CD4-positive, alpha-beta T cell treated with Interleukin-17A for 1 hour (primary cell): ENCODE data around the gene RAD50.

ENCODE experiments used
- DNase-seq: peaks from one replicate; pipeline ENCODE4 v3.0.0-alpha.2; 2020

Gene RAD50

GRCh38 chr5:132662925-132663770 lies 106.4 kb downstream of the RAD50 start:
- peak; percentile 57 for DNase-seq

- peak; percentile 54 for DNase-seq
Measured at GRCh38 chr5:132663771-132664695, 107.3 kb downstream of the RAD50 start.

GRCh38 chr5:132664696-132665209 lies 108.0 kb downstream of the RAD50 start:
- no peak for DNase-seq

- no peak for DNase-seq
Measured at GRCh38 chr5:132665574-132666080, 108.8 kb downstream of the RAD50 start.

GRCh38 chr5:132666310-132667123 lies 109.7 kb downstream of the RAD50 start:
- DNase-seq = no peak

- DNase-seq = no peak
Measured at GRCh38 chr5:132667309-132667708, 110.5 kb downstream of the RAD50 start.

GRCh38 chr5:132667761-132668705 lies 111.3 kb downstream of the RAD50 start:
- DNase-seq = no peak

- DNase-seq = no peak
Measured at GRCh38 chr5:132668706-132669454, 112.1 kb downstream of the RAD50 start.

- DNase-seq = no peak
Measured at GRCh38 chr5:132669455-132669820, 112.7 kb downstream of the RAD50 start.

GRCh38 chr5:132669966-132670882 lies 113.4 kb downstream of the RAD50 start:
- no peak for DNase-seq

- DNase-seq = no peak
Measured at GRCh38 chr5:132671000-132671399, 114.2 kb downstream of the RAD50 start.

GRCh38 chr5:132673488-132673887 lies 116.7 kb downstream of the RAD50 start:
- no peak for DNase-seq

GRCh38 chr5:132673939-132674630 lies 117.3 kb downstream of the RAD50 start, which contains the start of gene IL4:
TSS of gene IL4 (plus strand) at chr5:132673989. CDS start at chr5:132674051, 62 bp downstream.
- DNase-seq = peak; percentile 18

- peak; percentile 22 for DNase-seq
Measured at GRCh38 chr5:132674671-132675506, 118.1 kb downstream of the RAD50 start.

- no peak for DNase-seq
Measured at GRCh38 chr5:132675936-132676689, 119.3 kb downstream of the RAD50 start.

- DNase-seq = no peak
Measured at GRCh38 chr5:132677191-132677590, 120.4 kb downstream of the RAD50 start.
